Fibroblast of lung (primary cell): ENCODE measurements around the gene DTX3L. TPM values are rescaled to one million over a fixed set of nuclear protein-coding genes. Genes with fewer than 3 reads are reported as not detected.

Experiments used
- DNase-seq, 2 donors: peaks; one replicate each; pipeline versions ENCODE4 v3.0.0 to v3.0.0-alpha.2; 2010; ENCODE audit warnings: low read depth in 2 of 2
- H2AFZ ChIP-seq: 2 replicates; pipeline ENCODE4 v1.5.1; 2012; ENCODE audit warnings: low read length, control low read depth, inconsistent platforms
- H3K27ac ChIP-seq: 2 replicates; pipeline ENCODE4 v1.5.1; 2011; ENCODE audit warnings: low read length, control low read depth; ENCODE audit not compliant: insufficient read depth
- H3K27me3 ChIP-seq: 2 replicates; pipeline ENCODE4 v1.5.1; 2011; ENCODE audit warnings: mild to moderate bottlenecking, low read length; ENCODE audit not compliant: control insufficient read depth, insufficient read depth
- H3K36me3 ChIP-seq: 2 replicates; pipeline ENCODE4 v1.5.1; 2011; ENCODE audit warnings: low read length; ENCODE audit not compliant: control insufficient read depth, insufficient read depth
- H3K4me1 ChIP-seq: 2 replicates; pipeline ENCODE4 v1.5.1; 2011; ENCODE audit warnings: low read length; ENCODE audit not compliant: control insufficient read depth, insufficient read depth; ENCODE audit errors: extremely low read depth
- H3K4me2 ChIP-seq: 2 replicates; pipeline ENCODE4 v1.5.1; 2011; ENCODE audit warnings: low read length, control low read depth; ENCODE audit not compliant: insufficient read depth; ENCODE audit errors: extremely low read depth
- H3K4me3 ChIP-seq, 4 experiments: fragments of 200-600 bp in 1 of 4; sonication (generic) in 1 of 4; replicated peaks in 1 of 4; 2 replicates each; pipeline ENCODE4 v1.5.1; 2011 to 2016; ENCODE audit warnings: low read length in 4 of 4, low read depth in 3 of 4, mild to moderate bottlenecking in 3 of 4, control low read depth in 2 of 4, inconsistent platforms in 1 of 4, mixed read lengths in 1 of 4; ENCODE audit not compliant: insufficient read depth in 1 of 4; ENCODE audit errors: control extremely low read depth in 1 of 4
- H3K79me2 ChIP-seq: 2 replicates; pipeline ENCODE4 v1.5.1; 2012; ENCODE audit warnings: mild to moderate bottlenecking, low read length, inconsistent platforms; ENCODE audit not compliant: control insufficient read depth, insufficient read depth
- H3K9ac ChIP-seq: 2 replicates; pipeline ENCODE4 v1.5.1; 2011; ENCODE audit warnings: mild to moderate bottlenecking, low read length, control low read depth; ENCODE audit not compliant: insufficient read depth
- H3K9me3 ChIP-seq: 2 replicates; pipeline ENCODE4 v1.5.1; 2012; ENCODE audit warnings: low read depth, low read length; ENCODE audit not compliant: control insufficient read depth, insufficient read depth
- H4K20me1 ChIP-seq: 2 replicates; pipeline ENCODE4 v1.5.1; 2011; ENCODE audit warnings: low read length; ENCODE audit not compliant: control insufficient read depth, insufficient read depth; ENCODE audit errors: extremely low read depth
- CTCF ChIP-seq, 2 donors: IDR thresholded peaks in 1 of 2; conservative IDR thresholded peaks in 1 of 2; 1 replicate in 1 of 2; 2 replicates in 1 of 2; pipeline ENCODE4 v1.5.1; 2011 to 2012; ENCODE audit warnings: low read length in 2 of 2, control low read depth in 1 of 2, inconsistent platforms in 1 of 2, low read depth in 1 of 2, mild to moderate bottlenecking in 1 of 2
- EZH2 ChIP-seq: IDR thresholded peaks from 2 replicates; pipeline ENCODE4 v1.5.1; 2012; ENCODE audit warnings: low read length, control low read depth, mild to moderate bottlenecking; ENCODE audit errors: missing control alignments
- polyA plus RNA-seq, 2 donors: library from polyadenylated mRNA; depleted of rRNA in 1 of 2; stranded (reverse) in 1 of 2; unstranded in 1 of 2; fragments of >200 nt; gene quantifications; 2 replicates each; pipeline ENCODE4 v1.2.1, GENCODE V29; 2011 to 2012; ENCODE audit warnings: missing spikeins in 1 of 2
- total RNA-seq: library from RNA; depleted of rRNA; stranded (reverse); fragments of >200 nt; gene quantifications from 2 replicates; pipeline ENCODE4 v1.2.1, GENCODE V29; 2014

Gene DTX3L
- total and polyA plus RNA-seq, 2 donors (not counting 1 experiment from before 2014, with no cell fraction given) = 15.9 to 31.9 TPM

GRCh38 chr3:122568755-122569154 is 4.6 kb downstream of the DTX3L start:
- no peak for TF ChIP-seq EZH2
- TF ChIP-seq CTCF (conservative IDR thresholded peaks at IDR 0.05 in 1 of 2, IDR thresholded peaks at IDR 0.05 in 1 of 2; ENCODE audit: low read depth in 1 of 2, low read length in 2 of 2) = no peak
- Histone ChIP-seq H3K27ac (no peak overlapping the region), H3K4me3 (no peak overlapping the region), H3K27me3 (no peaks in the 10 kb centered on the region), H3K36me3 (peaks cover 13% of the 10 kb centered on the region), H3K9ac (no peak overlapping the region), H3K79me2 (peaks cover 14% of the 10 kb centered on the region), H3K9me3 (no peaks in the 10 kb centered on the region), H4K20me1 (no peaks in the 10 kb centered on the region), H3K4me1 (no peaks in the 10 kb centered on the region), H3K4me2 (no peak overlapping the region), H2AFZ (no peak overlapping the region)
- DNase-seq = no peak

GRCh38 chr3:122572940-122573412 is 8.8 kb downstream of the DTX3L start:
- TF ChIP-seq EZH2 (no peak), CTCF (conservative IDR thresholded peaks at IDR 0.05 in 1 of 2, IDR thresholded peaks at IDR 0.05 in 1 of 2; ENCODE audit: low read depth in 1 of 2, low read length in 2 of 2) (peak in 1 of 2 donors; percentile 24)
- no peaks in the 10 kb centered on the region for H3K79me2 ChIP-seq
- no peaks in the 10 kb centered on the region for H3K4me1 ChIP-seq
- H3K4me2 ChIP-seq = no peak overlapping the region
- no peak overlapping the region for H3K9ac ChIP-seq
- no peak overlapping the region for H3K4me3 ChIP-seq
- H2AFZ ChIP-seq = no peak overlapping the region
- no peaks in the 10 kb centered on the region for H3K27me3 ChIP-seq
- H4K20me1 ChIP-seq = no peaks in the 10 kb centered on the region
- peaks cover 7% of the 10 kb centered on the region for H3K36me3 ChIP-seq
- H3K9me3 ChIP-seq = no peaks in the 10 kb centered on the region
- peak; percentile 23 to 74 for DNase-seq
- no peak overlapping the region for H3K27ac ChIP-seq

GRCh38 chr3:122576174-122576940 is 12.2 kb downstream of the DTX3L start:
- Histone ChIP-seq H3K9ac (no peak overlapping the region), H3K27ac (no peak overlapping the region), H4K20me1 (no peaks in the 10 kb centered on the region), H3K79me2 (no peaks in the 10 kb centered on the region), H3K4me1 (no peaks in the 10 kb centered on the region), H3K36me3 (no peaks in the 10 kb centered on the region), H3K4me3 (no peak overlapping the region), H3K4me2 (no peak overlapping the region), H3K27me3 (no peaks in the 10 kb centered on the region), H2AFZ (no peak overlapping the region), H3K9me3 (no peaks in the 10 kb centered on the region)
- DNase-seq = no peak
- no peak for TF ChIP-seq EZH2
- TF ChIP-seq CTCF (conservative IDR thresholded peaks at IDR 0.05 in 1 of 2, IDR thresholded peaks at IDR 0.05 in 1 of 2; ENCODE audit: low read depth in 1 of 2, low read length in 2 of 2) = no peak
